Measurements from ENCODE around the gene CMSS1. TPM values are rescaled to one million over a fixed set of nuclear protein-coding genes. Genes with fewer than 3 reads are reported as not detected.

The CMSS1 gene
- total and polyA plus RNA-seq, 7 experiments from 2014 or later: 14.9 to 47.7 (median 18.4) TPM

DNA sequence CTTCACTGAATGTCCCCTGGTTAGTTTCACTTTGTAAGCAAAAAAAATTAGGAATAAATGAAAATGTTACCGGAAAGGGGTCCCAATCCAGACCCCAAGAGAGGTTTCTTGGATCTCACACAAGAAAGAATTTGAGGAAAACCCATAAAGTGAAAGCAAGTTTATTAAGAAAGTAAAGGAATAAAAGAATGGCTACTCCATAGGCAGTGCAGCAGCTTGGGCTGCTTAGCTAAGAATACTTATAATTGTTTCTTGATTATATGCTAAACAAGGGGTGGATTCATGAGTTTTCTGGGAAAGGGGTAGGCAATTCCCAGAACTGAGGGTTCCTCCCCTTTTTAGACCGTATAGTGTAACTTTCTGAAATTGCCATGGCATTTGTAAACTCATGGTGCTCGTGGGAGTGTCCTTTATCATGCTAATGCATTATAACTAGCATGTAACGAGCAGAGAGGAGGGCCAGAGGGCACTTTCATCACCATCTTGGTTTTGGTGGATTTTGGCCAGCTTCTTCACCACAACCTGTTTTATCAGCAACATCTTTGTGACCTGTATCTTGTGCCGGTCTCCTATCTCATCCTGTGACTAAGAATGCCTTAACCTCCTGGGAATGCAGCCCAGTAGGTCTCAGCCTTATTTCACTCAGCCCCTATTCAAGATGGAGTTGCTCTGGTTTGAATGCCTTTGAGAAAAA, 41.0 kb upstream of the CMSS1 start:
- no peaks in the 10 kb centered on the region for H3K36me3 Mint-ChIP-seq
- POLR2A ChIA-PET: no interaction called here

DNA sequence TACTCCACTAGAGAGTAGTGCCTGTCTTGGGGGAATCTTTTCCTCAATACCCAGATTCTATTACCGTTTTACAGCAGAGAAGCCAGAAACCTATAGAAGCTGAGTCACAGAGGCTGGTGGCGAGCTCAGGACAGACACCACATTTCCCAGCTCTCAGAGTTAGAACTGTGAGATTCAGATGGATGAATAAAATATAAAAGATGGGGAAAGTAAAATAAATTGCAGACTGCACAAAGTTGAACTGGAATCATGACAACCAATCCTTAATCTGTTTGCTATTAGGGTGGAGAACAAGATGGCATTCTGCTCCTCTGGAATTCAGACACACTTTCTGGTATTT, 40.5 kb upstream of the CMSS1 start:
- peaks cover 19 to 28% (median 23%) of the 10 kb centered on the region in 5 donors for H3K27me3 Mint-ChIP-seq

More for the DNA sequence above, 41.0 kb upstream of the CMSS1 start:
- peaks cover 0 to 1% (median 0%) of the 10 kb centered on the region in 11 donors for H3K9me3 Mint-ChIP-seq
- H3K9me3 ChIP-seq (ENCODE audit: control insufficient read depth in 2 of 3, low read length in 3 of 3): no peaks in the 10 kb centered on the region
- no peaks in the 10 kb centered on the region for H3K27me3 ChIP-seq (ENCODE audit: control insufficient read depth in 2 of 2, insufficient read depth in 2 of 2, low read length in 2 of 2)
- no peak overlapping the region for H3K27ac ChIP-seq (ENCODE audit: low read depth, low read length)
- no peaks in the 10 kb centered on the region for H3K36me3 ChIP-seq (ENCODE audit: control insufficient read depth in 2 of 3, insufficient read depth in 3 of 3, low read length in 3 of 3)
- H3K4me1 Mint-ChIP-seq: peaks cover 0 to 10% (median 5%) of the 10 kb centered on the region in 7 donors
- ATAC-seq (no peak), DNase-seq (no peak)
- no peaks in the 10 kb centered on the region for H3K4me1 ChIP-seq (ENCODE audit: control insufficient read depth in 2 of 2, insufficient read depth in 2 of 2, low read length in 2 of 2)
- no peak overlapping the region for H3K4me3 Mint-ChIP-seq
- no peak overlapping the region for H3K27ac Mint-ChIP-seq
- H3K4me3 ChIP-seq (ENCODE audit: low read length): no peak overlapping the region
- CTCF ChIA-PET: no interaction called here
- intact Hi-C loops (cut with micrococcal nuclease): no loop called here
- peaks cover 15 to 28% (median 21%) of the 10 kb centered on the region in 5 donors for H3K27me3 Mint-ChIP-seq

GRCh38 chr3:99777708-99778107, 40.0 kb upstream of the CMSS1 start:
- Mint-ChIP-seq H3K27ac (no peak overlapping the region), H3K9me3 (peaks cover 0 to 1% (median 0%) of the 10 kb centered on the region in 11 donors), H3K4me1 (peaks cover 0 to 10% (median 5%) of the 10 kb centered on the region in 7 donors), H3K36me3 (no peaks in the 10 kb centered on the region), H3K4me3 (no peak overlapping the region), H3K27me3 (peaks cover 19 to 28% (median 23%) of the 10 kb centered on the region in 5 donors)
- Histone ChIP-seq H3K27me3 (ENCODE audit: control insufficient read depth in 2 of 2, insufficient read depth in 2 of 2, low read length in 2 of 2) (no peaks in the 10 kb centered on the region), H3K4me1 (ENCODE audit: control insufficient read depth in 2 of 2, insufficient read depth in 2 of 2, low read length in 2 of 2) (no peaks in the 10 kb centered on the region), H3K4me3 (ENCODE audit: low read length) (no peak overlapping the region), H3K36me3 (ENCODE audit: control insufficient read depth in 2 of 3, insufficient read depth in 3 of 3, low read length in 3 of 3) (no peaks in the 10 kb centered on the region), H3K9me3 (ENCODE audit: control insufficient read depth in 2 of 3, low read length in 3 of 3) (no peaks in the 10 kb centered on the region), H3K27ac (ENCODE audit: low read depth, low read length) (no peak overlapping the region)
- ATAC-seq (no peak), DNase-seq (no peak)
- intact Hi-C loops (cut with micrococcal nuclease): no loop called here
- ChIA-PET POLR2A (no interaction called here), CTCF (interaction anchor here (1.0 kb wide), 1 partner anchor 961 kb away, joined by 3 read pairs; no protein-coding TSS in a partner anchor)

More for the DNA sequence above, 40.5 kb upstream of the CMSS1 start:
- H3K27ac ChIP-seq (ENCODE audit: low read depth, low read length): no peak overlapping the region
- no peak overlapping the region for H3K4me3 ChIP-seq (ENCODE audit: low read length)
- intact Hi-C loops (cut with micrococcal nuclease): no loop called here
- no peaks in the 10 kb centered on the region for H3K9me3 ChIP-seq (ENCODE audit: control insufficient read depth in 2 of 3, low read length in 3 of 3)
- ATAC-seq: no peak
- Mint-ChIP-seq H3K27ac (no peak overlapping the region), H3K4me1 (peaks cover 0 to 10% (median 5%) of the 10 kb centered on the region in 7 donors), H3K4me3 (no peak overlapping the region), H3K9me3 (peaks cover 0 to 1% (median 0%) of the 10 kb centered on the region in 11 donors), H3K36me3 (no peaks in the 10 kb centered on the region)
- POLR2A ChIA-PET: no interaction called here
- no peaks in the 10 kb centered on the region for H3K27me3 ChIP-seq (ENCODE audit: control insufficient read depth in 2 of 2, insufficient read depth in 2 of 2, low read length in 2 of 2)
- no peaks in the 10 kb centered on the region for H3K36me3 ChIP-seq (ENCODE audit: control insufficient read depth in 2 of 3, insufficient read depth in 3 of 3, low read length in 3 of 3)
- no peak for DNase-seq
- CTCF ChIA-PET: interaction anchor here (1.0 kb wide), 1 partner anchor 961 kb away, joined by 3 read pairs; no protein-coding TSS in a partner anchor
- no peaks in the 10 kb centered on the region for H3K4me1 ChIP-seq (ENCODE audit: control insufficient read depth in 2 of 2, insufficient read depth in 2 of 2, low read length in 2 of 2)

GRCh38 chr3:99780749-99781148, 36.9 kb upstream of the CMSS1 start:
- ChIA-PET POLR2A (no interaction called here), CTCF (interaction anchor here (0.6 kb wide), 1 partner anchor 1639 kb away, joined by 3 read pairs; no protein-coding TSS in a partner anchor)
- H3K36me3 ChIP-seq (ENCODE audit: control insufficient read depth in 2 of 3, insufficient read depth in 3 of 3, low read length in 3 of 3): no peaks in the 10 kb centered on the region
- ATAC-seq: no peak
- H3K4me3 ChIP-seq (ENCODE audit: low read length): no peak overlapping the region
- H3K4me1 ChIP-seq (ENCODE audit: control insufficient read depth in 2 of 2, insufficient read depth in 2 of 2, low read length in 2 of 2): no peaks in the 10 kb centered on the region
- Mint-ChIP-seq H3K36me3 (no peaks in the 10 kb centered on the region), H3K27me3 (peaks cover 19 to 35% (median 26%) of the 10 kb centered on the region in 5 donors), H3K27ac (no peak overlapping the region), H3K4me1 (peaks cover 0 to 10% (median 5%) of the 10 kb centered on the region in 7 donors), H3K4me3 (no peak overlapping the region), H3K9me3 (peaks cover 0 to 1% (median 0%) of the 10 kb centered on the region in 11 donors)
- no peak for DNase-seq
- no peak overlapping the region for H3K27ac ChIP-seq (ENCODE audit: low read depth, low read length)
- H3K27me3 ChIP-seq (ENCODE audit: control insufficient read depth in 2 of 2, insufficient read depth in 2 of 2, low read length in 2 of 2): no peaks in the 10 kb centered on the region
- intact Hi-C loops (cut with micrococcal nuclease): no loop called here
- H3K9me3 ChIP-seq (ENCODE audit: control insufficient read depth in 2 of 3, low read length in 3 of 3): no peaks in the 10 kb centered on the region

GRCh38 chr3:99781761-99782160, 35.9 kb upstream of the CMSS1 start:
- DNase-seq: no peak
- no peak overlapping the region for H3K27ac Mint-ChIP-seq
- intact Hi-C loops (cut with micrococcal nuclease): no loop called here

DNA sequence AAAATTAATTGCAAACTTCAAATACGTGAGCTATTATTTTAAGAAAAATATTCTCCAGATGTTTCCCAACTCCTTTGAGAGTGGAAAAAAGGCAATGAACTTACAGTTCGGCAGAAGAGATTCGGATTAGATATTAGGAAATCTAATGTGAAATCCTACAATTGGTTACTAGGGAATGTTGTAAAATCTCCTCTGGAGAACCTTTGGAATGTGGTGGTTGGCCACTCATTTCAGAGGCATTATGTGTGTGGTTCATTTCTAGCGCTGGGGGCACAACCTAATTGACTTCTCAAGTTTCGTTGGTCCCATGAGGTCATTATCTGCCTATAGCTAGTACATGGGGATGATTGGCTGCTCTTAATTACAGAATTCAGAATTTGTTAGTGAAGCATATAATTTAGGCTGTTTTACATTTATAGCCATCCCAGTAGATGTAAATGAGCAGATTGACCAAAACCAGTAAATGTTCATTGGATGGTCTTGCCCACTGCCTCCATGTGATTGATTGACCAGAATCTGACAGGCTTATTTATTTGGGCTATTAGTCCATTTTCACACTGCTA, 34.6 kb upstream of the CMSS1 start:
- Histone ChIP-seq H3K36me3 (ENCODE audit: control insufficient read depth in 2 of 3, insufficient read depth in 3 of 3, low read length in 3 of 3) (no peaks in the 10 kb centered on the region), H3K4me3 (ENCODE audit: low read length) (no peak overlapping the region), H3K4me1 (ENCODE audit: control insufficient read depth in 2 of 2, insufficient read depth in 2 of 2, low read length in 2 of 2) (no peaks in the 10 kb centered on the region), H3K27me3 (ENCODE audit: control insufficient read depth in 2 of 2, insufficient read depth in 2 of 2, low read length in 2 of 2) (no peaks in the 10 kb centered on the region), H3K27ac (ENCODE audit: low read depth, low read length) (no peak overlapping the region), H3K9me3 (ENCODE audit: control insufficient read depth in 2 of 3, low read length in 3 of 3) (no peaks in the 10 kb centered on the region)
- intact Hi-C loops (cut with micrococcal nuclease): no loop called here
- Mint-ChIP-seq H3K36me3 (no peaks in the 10 kb centered on the region), H3K27ac (no peak overlapping the region), H3K9me3 (peaks cover 0 to under 1% (median 0%) of the 10 kb centered on the region in 11 donors), H3K4me1 (peaks cover 0 to 10% (median 5%) of the 10 kb centered on the region in 7 donors), H3K4me3 (no peak overlapping the region), H3K27me3 (peaks cover 15 to 49% (median 18%) of the 10 kb centered on the region in 5 donors)
- POLR2A ChIA-PET: no interaction called here
- ATAC-seq (no peak), DNase-seq (no peak)
- CTCF ChIA-PET: no interaction called here

More at GRCh38 chr3:99781761-99782160, 35.9 kb upstream of the CMSS1 start:
- no peaks in the 10 kb centered on the region for H3K36me3 ChIP-seq (ENCODE audit: control insufficient read depth in 2 of 3, insufficient read depth in 3 of 3, low read length in 3 of 3)
- Mint-ChIP-seq H3K4me3 (no peak overlapping the region), H3K36me3 (no peaks in the 10 kb centered on the region), H3K4me1 (peaks cover 0 to 10% (median 5%) of the 10 kb centered on the region in 7 donors), H3K27me3 (peaks cover 21 to 41% (median 24%) of the 10 kb centered on the region in 5 donors), H3K9me3 (peaks cover 0 to 1% (median 0%) of the 10 kb centered on the region in 11 donors)
- H3K27me3 ChIP-seq (ENCODE audit: control insufficient read depth in 2 of 2, insufficient read depth in 2 of 2, low read length in 2 of 2): no peaks in the 10 kb centered on the region
- no peaks in the 10 kb centered on the region for H3K9me3 ChIP-seq (ENCODE audit: control insufficient read depth in 2 of 3, low read length in 3 of 3)
- no peak for ATAC-seq
- H3K4me1 ChIP-seq (ENCODE audit: control insufficient read depth in 2 of 2, insufficient read depth in 2 of 2, low read length in 2 of 2): no peaks in the 10 kb centered on the region
- ChIA-PET POLR2A (no interaction called here), CTCF (no interaction called here)
- H3K27ac ChIP-seq (ENCODE audit: low read depth, low read length): no peak overlapping the region
- no peak overlapping the region for H3K4me3 ChIP-seq (ENCODE audit: low read length)

Measured in naive thymus-derived CD4-positive, alpha-beta T cell (primary cell).